GM12878 (cell line): Measurements from ENCODE around the gene FAR2. TPM values are rescaled to one million over a fixed set of nuclear protein-coding genes. Genes with fewer than 3 reads are reported as not detected.
"Not testable (repeated sequence)": the region's sequence is repeated elsewhere in the genome, so short reads cannot be mapped to it uniquely, and the experiment has no call there.

Experiments used
- ATAC-seq: fragments of 200-7000 bp; cut with Tn5 transposase; 3 replicates; pipeline ENCODE4 v1.9.1; 2020; ENCODE audit warnings: mild to moderate bottlenecking, moderate library complexity
- BruUV-seq: library from RNA; stranded (reverse); fragments of 400-500 nt; replicated peaks from 2 replicates; lab custom pipeline; 2021; lab: Mats Ljungman, UMichigan
- CTCF ChIA-PET: fragments of 300-600 bp; sonication (Branson Sonifier 250); formaldehyde crosslinking; extraction: SDS; loops from one replicate; lab custom pipeline; 2021; ENCODE audit warnings: inconsistent platforms; lab: Yijun Ruan, JAX
- POLR2A ChIA-PET: fragments of 350-600 bp; formaldehyde crosslinking; extraction: SDS; loops from one replicate; lab custom pipeline; 2021; ENCODE audit warnings: inconsistent platforms; lab: Charles Lee
- RAD21 ChIA-PET: fragments of 300-600 bp; sonication (Branson Sonifier 250); formaldehyde crosslinking; loops from one replicate; lab custom pipeline; 2023; ENCODE audit warnings: antibody characterized with exemption; ENCODE audit not compliant: unreplicated experiment; lab: Charles Lee
- SMC1A ChIA-PET: fragments of 300-600 bp; sonication (Branson Sonifier 250); formaldehyde crosslinking; loops from one replicate; lab custom pipeline; 2023; ENCODE audit not compliant: unreplicated experiment, uncharacterized antibody; lab: Charles Lee
- DNase-seq: peaks from one replicate; pipeline ENCODE4 v3.0.0-alpha.2; 2011; ENCODE audit warnings: low read depth, low spot score
- FAIRE-seq: peaks from 3 replicates; lab custom pipeline; 2011; peaks lifted over from hg19 to GRCh38; lab: Jason Lieb, UNC
- H2AFZ ChIP-seq: 2 replicates; pipeline ENCODE4 v1.6.0; 2011; ENCODE audit warnings: low read depth, low read length, control low read depth; ENCODE audit not compliant: control insufficient read depth
- H3K27ac ChIP-seq: 2 replicates; pipeline ENCODE4 v1.5.1; 2011; ENCODE audit warnings: control low read depth; ENCODE audit not compliant: control insufficient read depth, insufficient read depth
- H3K27me3 ChIP-seq, 2 experiments: replicated peaks in 1 of 2; 2 replicates each; pipeline versions ENCODE4 v1.6.0 to v1.6.1; 2011; ENCODE audit warnings: low read length in 1 of 2; ENCODE audit not compliant: control insufficient read depth in 2 of 2, insufficient read depth in 2 of 2
- H3K36me3 ChIP-seq, 2 experiments: 2 replicates each; pipeline ENCODE4 v1.5.1; 2011; ENCODE audit warnings: low read length in 1 of 2; ENCODE audit not compliant: control insufficient read depth in 2 of 2, insufficient read depth in 2 of 2
- H3K4me1 ChIP-seq: 2 replicates; pipeline ENCODE4 v1.6.1; 2011; ENCODE audit warnings: mild to moderate bottlenecking, low read length, moderate library complexity, mixed read lengths; ENCODE audit not compliant: control insufficient read depth, insufficient read depth
- H3K4me2 ChIP-seq: 2 replicates; pipeline ENCODE4 v1.6.0; 2011; ENCODE audit warnings: control low read depth; ENCODE audit not compliant: control insufficient read depth, insufficient read depth
- H3K4me3 ChIP-seq: fragments of 200-600 bp; sonication (generic); 2 replicates; pipeline ENCODE4 v1.5.1; 2016
- H3K79me2 ChIP-seq: 2 replicates; pipeline ENCODE4 v1.6.0; 2011; ENCODE audit warnings: low read length; ENCODE audit not compliant: control insufficient read depth, insufficient read depth
- H3K9ac ChIP-seq: 2 replicates; pipeline ENCODE4 v1.8.0; 2011; ENCODE audit warnings: low read length, control low read depth, mixed read lengths; ENCODE audit not compliant: control insufficient read depth, insufficient read depth
- H3K9me3 ChIP-seq: replicated peaks from 3 replicates; pipeline ENCODE4 v1.5.1; 2011; ENCODE audit warnings: mild to moderate bottlenecking, low read length; ENCODE audit not compliant: control insufficient read depth, insufficient read depth
- H4K20me1 ChIP-seq: 2 replicates; pipeline ENCODE4 v1.6.0; 2011; ENCODE audit not compliant: control insufficient read depth, insufficient read depth
- WGBS: methylation state at CpG from one replicate; pipeline ENCODE4 v1.1.6; 2016; ENCODE audit warnings: low lambda C conversion rate; ENCODE audit not compliant: insufficient replicate concordance, insufficient coverage; ENCODE audit errors: missing lambda C conversion rate; 5-methylcytosine and 5-hydroxymethylcytosine counted together
- in situ Hi-C: fragments of 300-500 bp; cut with MboI; formaldehyde crosslinking; loops from 9 replicates; pipeline ENCODE4 v1.14.3; 2018; ENCODE audit warnings: mixed read lengths
- intact Hi-C: fragments of 100-400 bp; cut with micrococcal nuclease; formaldehyde crosslinking; loops from one replicate; pipeline ENCODE4 v1.14.2; 2022; ENCODE audit not compliant: unreplicated experiment
- polyA plus RNA-seq, 11 experiments: library from polyadenylated mRNA; depleted of rRNA in 4 of 11; unstranded in 6 of 11; stranded (reverse) in 5 of 11; fragments of >200 nt; fragmentation: Nextera tagmentation in 4 of 11; fragmentation: Illumina TruSeq in 1 of 11; extraction: Ambion mirVana in 4 of 11; extraction: Trizol in 1 of 11; gene quantifications; 1 replicate in 1 of 11; 2 replicates in 10 of 11; pipeline versions ENCODE4 v1.2.1 to v1.2.3, GENCODE V29; 2011 to 2016; ENCODE audit warnings: inconsistent platforms in 2 of 11, missing spikeins in 2 of 11, low read depth in 1 of 11
- total RNA-seq, 4 experiments: library from RNA; depleted of rRNA in 3 of 4; stranded (reverse); fragments of >200 nt in 3 of 4; fragmentation: Illumina TruSeq in 1 of 4; extraction: Trizol in 1 of 4; gene quantifications; 2 replicates each; pipeline versions ENCODE4 v1.2.1 to v1.2.3, GENCODE V29; 2013 to 2021

FAR2 gene
- total and polyA plus RNA-seq, 10 of the 15 experiments (the other 5 are each of a cell fraction or from before 2014, with no cell fraction given): 0.50 to 1.1 (median 0.65) TPM

- H2AFZ ChIP-seq, DNase-seq, CTCF ChIA-PET, H3K9ac ChIP-seq, H3K36me3 ChIP-seq, ATAC-seq, H3K4me3 ChIP-seq, H3K27me3 ChIP-seq, H3K79me2 ChIP-seq, SMC1A ChIA-PET, FAIRE-seq, POLR2A ChIA-PET, H3K4me1 ChIP-seq, H3K27ac ChIP-seq, H3K9me3 ChIP-seq, in situ Hi-C loops, RAD21 ChIA-PET, BruUV-seq, intact Hi-C loops, H3K4me2 ChIP-seq, H4K20me1 ChIP-seq: not testable (repeated sequence)
- 82% methylated on average over 16 of the region's 17 CpGs for WGBS
Measured at GRCh38 chr12:29385194-29385593, 236.1 kb downstream of the FAR2 start.

Other genes with a start within 250 kb of the FAR2 start
- gene ERGIC2, start 231.9 kb downstream of the FAR2 start, total RNA-seq (2014; rRNA removed): 45.5 and 48.9 TPM in 2 replicates
- 74.3 and 75.1 TPM in 2 replicates for gene ERGIC2, start 231.9 kb downstream of the FAR2 start, total RNA-seq (2014; rRNA removed; fragmentation: Illumina TruSeq; extraction: Trizol)
- gene ERGIC2, start 231.9 kb downstream of the FAR2 start, total RNA-seq (2021): 58.6 and 60.3 TPM in 2 replicates
- gene ERGIC2, start 231.9 kb downstream of the FAR2 start, polyA plus RNA-seq (2011; rRNA removed): 54.9 and 80.7 TPM in 2 replicates
- 92.6 and 115 TPM in 2 replicates for gene ERGIC2, start 231.9 kb downstream of the FAR2 start, polyA plus RNA-seq (2014; fragmentation: Illumina TruSeq; extraction: Trizol)
- 100 to 1,000 TPM; 122 to 181 TPM for gene ERGIC2, start 231.9 kb downstream of the FAR2 start, polyA plus RNA-seq (2014; fragmentation: Nextera tagmentation; extraction: Ambion mirVana)
- 24.4 and 26.1 TPM in 2 replicates for gene ERGIC2, start 231.9 kb downstream of the FAR2 start, polyA plus RNA-seq (2014; rRNA removed)
- 100 to 1,000 TPM; 147 to 151 TPM for gene ERGIC2, start 231.9 kb downstream of the FAR2 start, polyA plus RNA-seq (2016; fragmentation: Nextera tagmentation; extraction: Ambion mirVana)